ENCODE results near the gene CAPZA1. TPM values are rescaled to one million over a fixed set of nuclear protein-coding genes. Genes with fewer than 3 reads are reported as not detected.

Gene CAPZA1
- polyA plus RNA-seq, 1 donor from 2014 or later, result 82.2 TPM

DNA sequence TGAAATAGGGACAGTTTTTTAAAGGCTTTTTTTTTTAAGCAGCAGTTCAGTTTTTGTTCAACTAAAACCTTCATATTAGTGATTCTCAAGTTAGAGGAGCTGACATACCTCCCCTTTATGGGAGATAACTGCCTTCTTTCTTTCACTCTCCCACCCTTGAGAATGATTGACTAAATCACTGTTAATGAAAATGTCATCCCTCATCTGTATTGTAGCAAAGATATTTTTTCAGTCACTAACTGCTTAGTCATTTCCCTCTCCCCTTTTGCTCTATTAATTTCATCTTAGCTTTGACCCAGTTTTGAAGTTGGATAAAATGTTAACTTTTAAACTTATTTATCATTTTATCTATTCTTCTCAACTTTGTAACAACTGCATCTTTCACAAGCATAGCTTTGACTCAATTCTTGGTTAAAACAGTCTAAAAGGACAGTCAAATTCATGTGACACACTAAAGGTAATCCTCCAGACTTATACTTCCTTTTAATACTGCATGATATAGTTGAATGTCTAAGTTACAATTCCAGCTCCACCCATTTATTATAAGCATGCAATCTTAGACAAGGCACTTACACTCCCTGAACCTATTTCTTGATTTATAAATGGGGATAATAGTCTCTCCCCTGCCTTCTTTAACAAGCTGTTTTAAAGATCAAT lies 17.1 kb downstream of the CAPZA1 start:
- Histone ChIP-seq H2AFZ (ENCODE audit: low read depth, low read length) (no peak overlapping the region), H3K9me3 (ENCODE audit: low read length) (no peaks in the 10 kb centered on the region), H3K4me3 (ENCODE audit: low read length) (no peak overlapping the region), H3K27me3 (ENCODE audit: insufficient read depth, low read depth, low read length) (no peaks in the 10 kb centered on the region), H3K79me2 (replicated peaks; ENCODE audit: insufficient read depth, low read length) (peaks cover 69% of the 10 kb centered on the region), H3F3A (ENCODE audit: insufficient read depth, low read length, poor library complexity, severe bottlenecking) (no peaks in the 10 kb centered on the region), H4K20me1 (ENCODE audit: insufficient read depth) (no peaks in the 10 kb centered on the region), H3K27ac (ENCODE audit: low read length) (no peak overlapping the region), H3K4me2 (ENCODE audit: low read length) (no peak overlapping the region), H3K36me3 (ENCODE audit: insufficient read depth, low read length) (no peaks in the 10 kb centered on the region), H3K9me2 (ENCODE audit: insufficient read depth, low read length) (no peaks in the 10 kb centered on the region), H3K9ac (ENCODE audit: low read length) (no peak overlapping the region)
- no peak for TF ChIP-seq REST (IDR thresholded peaks at IDR 0.05; ENCODE audit: borderline replicate concordance)
- no peak for TF ChIP-seq RAD21 (conservative IDR thresholded peaks at IDR 0.05)
- TF ChIP-seq, protein P1, sequence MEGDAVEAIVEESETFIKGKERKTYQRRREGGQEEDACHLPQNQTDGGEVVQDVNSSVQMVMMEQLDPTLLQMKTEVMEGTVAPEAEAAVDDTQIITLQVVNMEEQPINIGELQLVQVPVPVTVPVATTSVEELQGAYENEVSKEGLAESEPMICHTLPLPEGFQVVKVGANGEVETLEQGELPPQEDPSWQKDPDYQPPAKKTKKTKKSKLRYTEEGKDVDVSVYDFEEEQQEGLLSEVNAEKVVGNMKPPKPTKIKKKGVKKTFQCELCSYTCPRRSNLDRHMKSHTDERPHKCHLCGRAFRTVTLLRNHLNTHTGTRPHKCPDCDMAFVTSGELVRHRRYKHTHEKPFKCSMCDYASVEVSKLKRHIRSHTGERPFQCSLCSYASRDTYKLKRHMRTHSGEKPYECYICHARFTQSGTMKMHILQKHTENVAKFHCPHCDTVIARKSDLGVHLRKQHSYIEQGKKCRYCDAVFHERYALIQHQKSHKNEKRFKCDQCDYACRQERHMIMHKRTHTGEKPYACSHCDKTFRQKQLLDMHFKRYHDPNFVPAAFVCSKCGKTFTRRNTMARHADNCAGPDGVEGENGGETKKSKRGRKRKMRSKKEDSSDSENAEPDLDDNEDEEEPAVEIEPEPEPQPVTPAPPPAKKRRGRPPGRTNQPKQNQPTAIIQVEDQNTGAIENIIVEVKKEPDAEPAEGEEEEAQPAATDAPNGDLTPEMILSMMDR (IDR thresholded peaks at IDR 0.05; ENCODE audit: poor library complexity, severe bottlenecking), result no peak
- no peak for TF ChIP-seq MXI1 (conservative IDR thresholded peaks at IDR 0.05; ENCODE audit: poor library complexity, severe bottlenecking)
- no peak for TF ChIP-seq SMC3 (conservative IDR thresholded peaks at IDR 0.05; ENCODE audit: poor library complexity)
- TF ChIP-seq EZH2 (IDR thresholded peaks at IDR 0.05; ENCODE audit: borderline replicate concordance, insufficient read depth, low read length, poor library complexity, severe bottlenecking), result no peak
- no peak for TF ChIP-seq EP300 (conservative IDR thresholded peaks at IDR 0.05; ENCODE audit: poor library complexity, severe bottlenecking)
- no peak for TF ChIP-seq POLR2AphosphoS5 (IDR thresholded peaks at IDR 0.05)
- no peak for TF ChIP-seq TAF1 (IDR thresholded peaks at IDR 0.05; ENCODE audit: low read depth)

DNA sequence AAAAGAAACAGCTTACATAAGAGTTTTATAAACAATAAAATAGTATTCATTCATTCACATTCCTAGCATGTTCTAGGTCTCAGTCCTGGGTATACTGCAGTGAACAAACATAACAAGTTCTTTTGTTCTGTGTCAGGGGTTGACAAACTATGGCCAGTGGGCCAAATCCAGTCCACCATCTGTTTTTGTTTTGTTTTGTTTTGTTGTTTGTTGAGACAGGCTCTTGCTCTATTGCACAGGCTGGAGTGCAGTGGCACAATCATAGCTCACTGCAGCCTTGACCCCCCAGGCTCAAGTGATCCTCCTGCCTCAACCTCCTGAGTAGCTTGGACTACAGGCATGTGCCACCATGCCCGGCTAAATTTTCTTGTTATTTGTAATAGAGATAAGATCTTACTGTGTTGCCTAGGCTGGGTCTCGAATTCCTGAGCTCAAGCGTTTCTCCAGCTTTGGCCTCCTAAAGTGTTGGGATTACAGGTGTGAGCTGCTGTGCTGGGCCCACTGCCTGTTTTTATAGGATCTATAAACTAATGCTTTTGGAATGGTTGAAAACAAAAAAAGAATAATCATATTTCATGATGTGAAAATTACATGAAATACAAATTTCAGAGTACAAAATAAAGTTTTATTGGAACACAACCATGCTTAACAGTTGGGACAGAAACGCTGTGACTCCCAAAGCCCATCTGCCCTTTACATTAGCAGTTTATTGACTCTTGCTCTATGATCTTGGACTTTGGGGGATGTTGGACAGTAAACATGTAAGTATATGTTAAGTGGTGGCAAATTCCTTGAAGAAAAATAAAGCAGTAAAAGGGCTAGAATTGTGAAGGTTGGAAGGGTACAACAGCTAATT lies 17.9 kb downstream of the CAPZA1 start:
- Histone ChIP-seq H3K79me2 (replicated peaks; ENCODE audit: insufficient read depth, low read length) (peaks cover 65% of the 10 kb centered on the region), H3F3A (ENCODE audit: insufficient read depth, low read length, poor library complexity, severe bottlenecking) (no peaks in the 10 kb centered on the region), H3K9ac (ENCODE audit: low read length) (no peak overlapping the region), H3K9me2 (ENCODE audit: insufficient read depth, low read length) (no peaks in the 10 kb centered on the region), H3K4me3 (ENCODE audit: low read length) (no peak overlapping the region), H4K20me1 (ENCODE audit: insufficient read depth) (no peaks in the 10 kb centered on the region), H3K27me3 (ENCODE audit: insufficient read depth, low read depth, low read length) (no peaks in the 10 kb centered on the region), H3K9me3 (ENCODE audit: low read length) (no peaks in the 10 kb centered on the region), H2AFZ (ENCODE audit: low read depth, low read length) (no peak overlapping the region), H3K4me2 (ENCODE audit: low read length) (no peak overlapping the region), H3K27ac (ENCODE audit: low read length) (no peak overlapping the region), H3K36me3 (ENCODE audit: insufficient read depth, low read length) (no peaks in the 10 kb centered on the region)
- no peak for TF ChIP-seq SMC3 (conservative IDR thresholded peaks at IDR 0.05; ENCODE audit: poor library complexity)
- no peak for TF ChIP-seq EP300 (conservative IDR thresholded peaks at IDR 0.05; ENCODE audit: poor library complexity, severe bottlenecking)
- TF ChIP-seq REST (IDR thresholded peaks at IDR 0.05; ENCODE audit: borderline replicate concordance), result no peak
- TF ChIP-seq POLR2AphosphoS5 (IDR thresholded peaks at IDR 0.05), result no peak
- no peak for TF ChIP-seq RAD21 (conservative IDR thresholded peaks at IDR 0.05)
- TF ChIP-seq EZH2 (IDR thresholded peaks at IDR 0.05; ENCODE audit: borderline replicate concordance, insufficient read depth, low read length, poor library complexity, severe bottlenecking), result no peak
- no peak for TF ChIP-seq MXI1 (conservative IDR thresholded peaks at IDR 0.05; ENCODE audit: poor library complexity, severe bottlenecking)
- TF ChIP-seq, protein P1 (IDR thresholded peaks at IDR 0.05; ENCODE audit: poor library complexity, severe bottlenecking), result no peak
- TF ChIP-seq TAF1 (IDR thresholded peaks at IDR 0.05; ENCODE audit: low read depth), result no peak

Data from neural cell (in vitro differentiated cells).